ENCODE data around the gene PCDHGA1.
"Not testable (repeated sequence)": the region's sequence is repeated elsewhere in the genome, so short reads cannot be mapped to it uniquely, and the experiment has no call there.

The PCDHGA1 gene

DNA sequence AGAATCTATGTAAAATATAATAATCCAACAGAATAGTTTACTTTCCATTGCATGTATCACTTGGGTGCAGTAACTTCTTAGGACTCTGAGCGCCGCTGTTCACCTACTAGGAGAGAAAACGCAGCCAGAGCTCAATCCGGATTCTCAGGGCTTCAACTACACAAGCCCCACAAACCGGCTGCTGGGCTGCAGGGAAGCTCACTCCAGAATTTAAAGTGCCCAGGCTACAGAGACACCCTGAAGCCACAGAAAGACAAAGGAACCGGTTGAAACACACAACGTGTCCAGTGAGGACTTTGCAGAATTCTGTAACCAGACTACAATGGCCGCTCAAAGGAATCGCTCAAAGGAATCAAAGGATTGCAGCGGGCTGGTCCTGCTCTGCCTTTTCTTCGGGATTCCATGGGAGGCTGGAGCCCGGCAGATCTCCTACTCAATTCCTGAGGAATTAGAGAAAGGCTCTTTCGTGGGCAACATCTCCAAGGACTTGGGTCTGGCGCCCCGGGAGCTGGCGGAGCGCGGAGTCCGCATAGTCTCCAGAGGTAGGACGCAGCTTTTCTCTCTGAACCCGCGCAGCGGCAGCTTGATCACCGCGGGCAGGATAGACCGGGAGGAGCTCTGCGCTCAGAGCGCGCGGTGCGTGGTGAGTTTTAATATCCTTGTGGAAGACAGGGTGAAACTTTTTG, 82.7 kb downstream of the PCDHGA1 start, which contains the start of gene PCDHGA10:
Gene PCDHGA10, plus strand, starts transcription at position 134 of the 686 bp plus-strand sequence. Its CDS starts 189 bp downstream, at position 323.
- peak; percentile 93 for DNase-seq

- no peak for DNase-seq
Measured at GRCh38 chr5:141413540-141414069, 83.3 kb downstream of the PCDHGA1 start.

DNA sequence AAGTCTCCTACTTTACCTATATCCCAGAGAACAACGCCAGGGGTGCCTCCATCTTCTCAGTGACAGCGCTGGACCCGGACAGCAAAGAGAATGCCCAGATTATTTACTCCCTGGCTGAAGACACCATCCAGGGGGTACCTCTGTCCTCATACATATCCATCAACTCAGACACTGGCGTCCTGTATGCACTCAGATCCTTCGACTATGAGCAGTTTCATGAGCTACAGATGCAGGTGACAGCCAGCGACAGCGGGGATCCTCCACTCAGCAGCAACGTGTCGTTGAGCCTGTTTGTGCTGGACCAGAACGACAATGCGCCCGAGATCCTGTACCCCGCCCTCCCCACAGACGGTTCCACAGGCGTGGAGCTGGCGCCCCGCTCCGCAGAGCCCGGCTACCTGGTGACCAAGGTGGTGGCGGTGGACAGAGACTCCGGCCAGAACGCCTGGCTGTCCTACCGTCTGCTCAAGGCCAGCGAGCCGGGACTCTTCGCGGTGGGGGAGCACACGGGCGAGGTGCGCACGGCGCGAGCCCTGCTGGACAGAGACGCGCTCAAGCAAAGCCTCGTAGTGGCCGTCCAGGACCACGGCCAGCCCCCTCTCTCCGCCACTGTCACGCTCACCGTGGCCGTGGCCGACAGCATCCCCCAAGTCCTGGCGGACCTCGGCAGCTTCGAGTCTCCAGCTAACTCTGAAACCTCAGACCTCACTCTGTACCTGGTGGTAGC, 84.4 kb downstream of the PCDHGA1 start:
- DNase-seq: not testable (repeated sequence)

DNA sequence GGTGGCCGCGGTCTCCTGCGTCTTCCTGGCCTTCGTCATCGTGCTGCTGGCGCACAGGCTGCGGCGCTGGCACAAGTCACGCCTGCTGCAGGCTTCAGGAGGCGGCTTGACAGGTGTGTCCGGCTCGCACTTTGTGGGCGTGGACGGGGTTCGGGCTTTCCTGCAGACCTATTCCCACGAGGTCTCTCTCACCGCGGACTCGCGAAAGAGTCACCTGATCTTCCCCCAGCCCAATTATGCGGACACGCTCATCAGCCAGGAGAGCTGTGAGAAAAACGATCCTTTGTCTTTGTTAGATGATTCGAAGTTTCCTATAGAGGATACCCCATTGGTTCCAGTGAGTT, 84.9 kb downstream of the PCDHGA1 start:
- DNase-seq: not testable (repeated sequence)

DNA sequence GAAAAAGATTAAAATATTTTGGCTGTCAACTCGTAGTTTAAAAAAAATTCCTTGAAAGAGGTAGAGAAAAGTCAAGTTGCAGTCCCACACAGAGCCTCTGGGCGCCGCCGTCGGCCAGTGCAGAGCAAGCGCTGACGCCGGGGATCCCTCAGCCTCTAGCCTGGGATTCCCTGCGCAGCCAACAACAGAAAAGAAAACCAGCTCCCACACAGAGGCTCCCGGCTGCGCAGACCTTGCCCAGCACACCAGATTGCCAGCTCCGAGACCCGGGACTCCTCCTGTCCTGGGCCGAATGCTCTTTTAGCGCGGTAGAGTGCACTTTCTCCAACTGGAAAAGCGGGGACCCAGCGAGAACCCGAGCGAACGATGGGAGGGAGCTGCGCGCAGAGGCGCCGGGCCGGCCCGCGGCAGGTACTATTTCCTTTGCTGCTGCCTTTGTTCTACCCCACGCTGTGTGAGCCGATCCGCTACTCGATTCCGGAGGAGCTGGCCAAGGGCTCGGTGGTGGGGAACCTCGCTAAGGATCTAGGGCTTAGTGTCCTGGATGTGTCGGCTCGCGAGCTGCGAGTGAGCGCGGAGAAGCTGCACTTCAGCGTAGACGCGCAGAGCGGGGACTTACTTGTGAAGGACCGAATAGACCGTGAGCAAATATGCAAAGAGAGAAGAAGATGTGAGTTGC, 87.3 kb downstream of the PCDHGA1 start, which contains the start of gene PCDHGB7:
Gene PCDHGB7, plus strand, starts transcription at position 184 of the 679 bp plus-strand sequence. Its CDS starts 183 bp downstream, at position 367.
- DNase-seq: peak; percentile 19

DNA sequence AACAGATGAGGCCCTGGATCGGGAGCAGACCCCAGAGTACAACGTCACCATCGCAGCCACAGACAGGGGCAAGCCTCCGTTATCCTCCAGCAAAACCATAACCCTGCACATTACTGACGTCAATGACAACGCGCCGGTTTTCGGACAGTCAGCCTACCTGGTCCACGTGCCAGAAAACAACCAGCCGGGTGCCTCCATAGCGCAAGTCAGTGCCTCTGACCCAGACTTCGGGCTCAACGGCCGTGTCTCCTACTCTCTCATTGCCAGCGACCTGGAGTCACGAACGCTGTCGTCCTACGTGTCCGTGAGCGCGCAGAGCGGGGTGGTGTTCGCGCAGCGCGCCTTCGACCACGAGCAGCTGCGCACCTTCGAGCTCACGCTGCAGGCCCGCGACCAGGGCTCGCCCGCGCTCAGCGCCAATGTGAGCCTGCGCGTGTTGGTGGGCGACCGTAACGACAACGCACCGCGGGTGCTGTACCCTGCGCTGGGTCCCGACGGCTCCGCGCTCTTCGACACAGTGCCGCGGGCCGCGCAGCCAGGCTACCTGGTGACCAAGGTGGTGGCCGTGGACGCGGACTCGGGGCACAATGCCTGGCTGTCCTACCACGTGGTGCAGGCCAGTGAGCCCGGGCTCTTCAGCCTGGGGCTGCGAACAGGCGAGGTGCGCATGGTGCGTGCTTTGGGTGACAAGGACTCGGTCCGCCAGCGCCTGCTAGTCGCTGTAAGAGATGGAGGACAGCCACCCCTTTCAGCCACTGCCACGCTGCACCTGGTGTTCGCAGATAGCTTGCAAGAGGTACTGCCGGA, 89.0 kb downstream of the PCDHGA1 start:
- DNase-seq: no peak

GRCh38 chr5:141420855-141421488, 90.7 kb downstream of the PCDHGA1 start, which contains the start of gene PCDHGA11:
Gene PCDHGA11 (plus strand): TSS chr5:141421051. CDS start chr5:141421228, 177 bp downstream.
- no peak for DNase-seq

GRCh38 chr5:141421489-141421855, 91.2 kb downstream of the PCDHGA1 start:
- DNase-seq: no peak

- no peak for DNase-seq
Measured at GRCh38 chr5:141422742-141423291, 92.5 kb downstream of the PCDHGA1 start.

DNA sequence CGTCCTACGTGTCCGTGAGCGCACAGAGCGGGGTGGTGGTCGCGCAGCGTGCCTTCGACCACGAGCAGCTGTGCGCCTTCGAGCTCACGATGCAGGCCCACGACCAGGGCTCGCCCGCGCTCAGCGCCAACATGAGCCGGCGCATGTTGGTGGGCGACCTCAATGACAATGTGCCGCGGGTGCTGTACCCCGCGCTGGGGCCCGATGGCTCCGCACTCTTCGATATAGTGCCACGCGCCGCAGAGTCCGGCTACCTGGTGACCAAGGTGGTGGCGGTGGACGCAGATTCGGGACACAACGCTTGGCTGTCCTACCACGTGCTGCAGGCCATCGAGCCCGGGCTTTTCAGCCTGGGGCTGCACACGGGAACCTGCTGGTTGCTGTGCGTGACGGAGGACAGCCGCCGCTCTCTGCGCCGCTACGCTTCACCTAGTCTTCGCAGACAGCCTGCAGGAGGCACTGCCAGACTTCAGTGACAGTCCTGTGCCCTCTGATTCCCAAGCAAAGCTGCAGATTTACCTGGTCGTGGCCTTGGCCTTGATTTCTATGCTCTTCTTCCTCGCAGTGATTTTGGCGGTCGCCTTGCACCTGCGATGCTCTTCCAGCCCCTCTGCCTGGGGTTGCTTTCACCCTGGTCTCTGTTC, 97.6 kb downstream of the PCDHGA1 start:
- DNase-seq: no peak

- no peak for DNase-seq
Measured at GRCh38 chr5:141430332-141431113, 100.2 kb downstream of the PCDHGA1 start, which contains the start of gene PCDHGA12. Gene PCDHGA12 (plus strand): TSS chr5:141430507. CDS start chr5:141430760, 253 bp downstream.

GRCh38 chr5:141431286-141431685, 101.0 kb downstream of the PCDHGA1 start:
- no peak for DNase-seq

DNA sequence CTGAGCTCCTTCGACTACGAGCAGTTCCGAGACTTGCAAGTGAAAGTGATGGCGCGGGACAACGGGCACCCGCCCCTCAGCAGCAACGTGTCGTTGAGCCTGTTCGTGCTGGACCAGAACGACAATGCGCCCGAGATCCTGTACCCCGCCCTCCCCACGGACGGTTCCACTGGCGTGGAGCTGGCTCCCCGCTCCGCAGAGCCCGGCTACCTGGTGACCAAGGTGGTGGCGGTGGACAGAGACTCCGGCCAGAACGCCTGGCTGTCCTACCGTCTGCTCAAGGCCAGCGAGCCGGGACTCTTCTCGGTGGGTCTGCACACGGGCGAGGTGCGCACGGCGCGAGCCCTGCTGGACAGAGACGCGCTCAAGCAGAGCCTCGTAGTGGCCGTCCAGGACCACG, 102.0 kb downstream of the PCDHGA1 start:
- not testable (repeated sequence) for DNase-seq

GRCh38 chr5:141432726-141433125, 102.4 kb downstream of the PCDHGA1 start:
- DNase-seq: not testable (repeated sequence)

- DNase-seq: no peak
Measured at GRCh38 chr5:141434006-141434405, 103.7 kb downstream of the PCDHGA1 start.

GRCh38 chr5:141437221-141437620, 106.9 kb downstream of the PCDHGA1 start:
- no peak for DNase-seq

- no peak for DNase-seq
Measured at GRCh38 chr5:141439411-141440141, 109.3 kb downstream of the PCDHGA1 start.

DNA sequence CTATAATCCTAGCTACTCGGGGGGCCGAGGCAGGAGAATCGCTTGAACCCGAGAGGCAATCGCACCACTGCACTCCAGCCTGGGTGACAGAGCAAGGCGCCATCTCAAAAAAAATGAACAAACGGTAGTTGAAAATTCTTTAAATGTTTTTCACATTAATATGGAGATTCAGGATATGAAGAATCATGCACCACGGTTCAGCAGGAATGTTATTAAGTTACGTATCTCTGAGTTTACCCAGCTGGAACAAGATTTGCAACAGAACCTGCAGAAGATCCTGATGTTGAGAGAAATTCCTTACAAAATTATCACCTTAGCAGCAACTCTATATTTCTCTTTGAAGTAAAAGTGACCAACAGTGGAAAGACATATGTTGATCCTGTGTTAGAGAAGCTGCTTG, 110.0 kb downstream of the PCDHGA1 start:
- DNase-seq: no peak

- DNase-seq: no peak
Measured at GRCh38 chr5:141441571-141442170, 111.4 kb downstream of the PCDHGA1 start.

Data from amniotic stem cell (primary cell).